HEK293 (cell line): Measurements from ENCODE around the gene GDPD5.

Source experiments
- CTCF ChIA-PET: fragments of 350-600 bp; formaldehyde crosslinking; extraction: SDS; loops from one replicate; lab custom pipeline; 2021; ENCODE audit warnings: antibody characterized with exemption; lab: Yijun Ruan, JAX
- POLR2A ChIA-PET: fragments of 300-600 bp; formaldehyde crosslinking; extraction: SDS; loops from one replicate; lab custom pipeline; 2020; ENCODE audit warnings: antibody characterized with exemption, inconsistent platforms; lab: Yijun Ruan, JAX
- H3K27ac ChIP-seq: fragments of 200-500 bp; sonication (Bioruptor generic); 2 replicates; pipeline ENCODE4 v1.5.1; 2014; ENCODE audit warnings: low read depth, low read length, control low read depth, inconsistent platforms; ENCODE audit errors: extremely low read depth
- H3K36me3 ChIP-seq, 2 experiments: fragments of 200-500 bp in 1 of 2; sonication (Bioruptor generic) in 1 of 2; 1 replicate in 1 of 2; 2 replicates in 1 of 2; pipeline ENCODE4 v1.5.1; 2014 to 2017; ENCODE audit warnings: inconsistent platforms in 2 of 2, low read length in 2 of 2; ENCODE audit not compliant: control insufficient read depth in 2 of 2, insufficient read depth in 1 of 2
- H3K4me1 ChIP-seq: fragments of 200-500 bp; sonication (Bioruptor generic); 2 replicates; pipeline ENCODE4 v1.5.1; 2014; ENCODE audit warnings: mild to moderate bottlenecking, low read length, inconsistent platforms; ENCODE audit not compliant: control insufficient read depth, insufficient read depth
- H3K4me3 ChIP-seq: 2 replicates; pipeline ENCODE4 v1.5.1; 2011; ENCODE audit warnings: low read depth, mild to moderate bottlenecking, control low read depth, low read length, moderate library complexity
- H3K9me3 ChIP-seq: fragments of 200-500 bp; sonication (Bioruptor generic); 2 replicates; pipeline ENCODE4 v1.5.1; 2014; ENCODE audit warnings: low read depth, low read length, inconsistent platforms; ENCODE audit not compliant: control insufficient read depth, insufficient read depth
- GLIS1 ChIP-seq: fragments of 450-650 bp; formaldehyde crosslinking; IDR thresholded peaks from 2 replicates; pipeline ENCODE4 v1.5.1; 2016; ENCODE audit warnings: missing biosample characterization, missing genetic modification characterization
- GLIS2 ChIP-seq: fragments of 450-650 bp; formaldehyde crosslinking; IDR thresholded peaks from 2 replicates; pipeline ENCODE4 v1.5.1; 2016; ENCODE audit warnings: missing biosample characterization, missing genetic modification characterization
- TCF7L2 ChIP-seq: IDR thresholded peaks from 2 replicates; pipeline ENCODE4 v1.6.1; 2011; ENCODE audit warnings: low read depth, mild to moderate bottlenecking, inconsistent platforms, low read length, moderate library complexity, borderline replicate concordance
- ZBTB21 ChIP-seq: fragments of 450-650 bp; formaldehyde crosslinking; IDR thresholded peaks from 2 replicates; pipeline ENCODE4 v1.5.1; 2017; ENCODE audit warnings: missing biosample characterization, missing genetic modification characterization
- ZBTB8A ChIP-seq: fragments of 450-650 bp; formaldehyde crosslinking; IDR thresholded peaks from 2 replicates; pipeline ENCODE4 v1.5.1; 2016; ENCODE audit warnings: missing biosample characterization, missing genetic modification characterization
- ZFP37 ChIP-seq: fragments of 450-650 bp; formaldehyde crosslinking; IDR thresholded peaks from 2 replicates; pipeline ENCODE4 v1.5.1; 2016; ENCODE audit warnings: missing biosample characterization, missing genetic modification characterization
- ZNF112 ChIP-seq: fragments of 450-650 bp; formaldehyde crosslinking; IDR thresholded peaks from 2 replicates; pipeline ENCODE4 v1.5.0; 2017; ENCODE audit warnings: missing biosample characterization, missing genetic modification characterization
- ZNF138 ChIP-seq: fragments of 450-650 bp; formaldehyde crosslinking; IDR thresholded peaks from 2 replicates; pipeline ENCODE4 v1.5.1; 2016; ENCODE audit warnings: missing biosample characterization, missing genetic modification characterization, borderline replicate concordance
- ZNF175 ChIP-seq: fragments of 450-650 bp; formaldehyde crosslinking; IDR thresholded peaks from 2 replicates; pipeline ENCODE4 v1.5.1; 2016; ENCODE audit warnings: missing biosample characterization, missing genetic modification characterization
- ZNF211 ChIP-seq: fragments of 450-650 bp; formaldehyde crosslinking; IDR thresholded peaks from 2 replicates; pipeline ENCODE4 v1.5.1; 2016; ENCODE audit warnings: low read depth, missing biosample characterization, missing genetic modification characterization
- ZNF214 ChIP-seq: fragments of 450-650 bp; formaldehyde crosslinking; IDR thresholded peaks from 2 replicates; pipeline ENCODE4 v1.5.1; 2017; ENCODE audit warnings: missing biosample characterization, mild to moderate bottlenecking, missing genetic modification characterization, borderline replicate concordance
- ZNF239 ChIP-seq: fragments of 450-650 bp; formaldehyde crosslinking; IDR thresholded peaks from 2 replicates; pipeline ENCODE4 v1.5.1; 2016; ENCODE audit warnings: missing biosample characterization, missing genetic modification characterization
- ZNF292 ChIP-seq: fragments of 450-650 bp; formaldehyde crosslinking; IDR thresholded peaks from 2 replicates; pipeline ENCODE4 v1.5.1; 2016; ENCODE audit warnings: low read depth, missing biosample characterization, missing genetic modification characterization, borderline replicate concordance
- ZNF37A ChIP-seq: fragments of 450-650 bp; IDR thresholded peaks from 2 replicates; pipeline ENCODE4 v1.5.1; 2018; ENCODE audit warnings: missing biosample characterization, missing genetic modification characterization
- ZNF394 ChIP-seq: fragments of 450-650 bp; formaldehyde crosslinking; IDR thresholded peaks from 2 replicates; pipeline ENCODE4 v1.5.1; 2016; ENCODE audit warnings: missing biosample characterization, missing genetic modification characterization, mild to moderate bottlenecking, moderate library complexity, borderline replicate concordance
- ZNF514 ChIP-seq: fragments of 450-650 bp; formaldehyde crosslinking; IDR thresholded peaks from 2 replicates; pipeline ENCODE4 v1.5.1; 2016; ENCODE audit warnings: missing biosample characterization, missing genetic modification characterization
- ZNF561 ChIP-seq: fragments of 450-650 bp; IDR thresholded peaks from 2 replicates; pipeline ENCODE4 v1.5.1; 2018; ENCODE audit warnings: missing biosample characterization, missing genetic modification characterization, borderline replicate concordance
- ZNF654 ChIP-seq: fragments of 450-650 bp; formaldehyde crosslinking; IDR thresholded peaks from 2 replicates; pipeline ENCODE4 v1.5.1; 2016; ENCODE audit warnings: low read depth, missing biosample characterization, missing genetic modification characterization
- ZNF747 ChIP-seq: fragments of 450-650 bp; formaldehyde crosslinking; IDR thresholded peaks from 2 replicates; pipeline ENCODE4 v1.5.1; 2016; ENCODE audit warnings: missing biosample characterization, missing genetic modification characterization
- ZNF837 ChIP-seq: fragments of 450-650 bp; formaldehyde crosslinking; IDR thresholded peaks from 2 replicates; pipeline ENCODE4 v1.5.1; 2016; ENCODE audit warnings: missing biosample characterization, missing genetic modification characterization
- TF ChIP-seq, protein P1 (sequence below): fragments of 450-650 bp; formaldehyde crosslinking; IDR thresholded peaks from 2 replicates; pipeline ENCODE4 v1.5.1; 2017; ENCODE audit warnings: missing biosample characterization, missing genetic modification characterization
- TF ChIP-seq, protein P2 (sequence below): fragments of 450-650 bp; formaldehyde crosslinking; IDR thresholded peaks from 2 replicates; pipeline ENCODE4 v1.5.1; 2016; ENCODE audit warnings: missing biosample characterization, missing genetic modification characterization

Gene GDPD5

GRCh38 chr11:75495749-75496304 is 29.9 kb downstream of the GDPD5 start:
- Histone ChIP-seq H3K27ac (no peak overlapping the region), H3K36me3 (no peaks in the 10 kb centered on the region), H3K4me1 (no peaks in the 10 kb centered on the region), H3K9me3 (no peaks in the 10 kb centered on the region), H3K4me3 (no peak overlapping the region)
- POLR2A ChIA-PET, result no interaction called here
- 0 out of 2 replicates have a peak, but pooled peaks have one; percentile 13 for TF ChIP-seq GLIS1 (tag by site-specific recombination)
- no peak for TF ChIP-seq ZNF514
- CTCF ChIA-PET, result interaction anchor here (0.7 to 1.3 kb wide), 2 partner anchors 33 to 52 kb away, joined by 3 to 4 read pairs; no protein-coding TSS in a partner anchor

- no peaks in the 10 kb centered on the region for H3K4me1 ChIP-seq
- no peaks in the 10 kb centered on the region for H3K9me3 ChIP-seq
- ChIA-PET POLR2A (interaction anchor here (0.7 kb wide), 1 partner anchor 221 kb away, joined by 3 read pairs; no protein-coding TSS in a partner anchor), CTCF (interaction anchor here (0.6 to 1.1 kb wide), 2 partner anchors 42 to 144 kb away, joined by 3 to 5 read pairs; no protein-coding TSS in a partner anchor)
- H3K4me3 ChIP-seq, result no peak overlapping the region
- H3K27ac ChIP-seq, result no peak overlapping the region
- TF ChIP-seq ZNF175 (no peak), ZNF654 (tag by site-specific recombination) (no peak), ZNF837 (tag by site-specific recombination) (no peak), ZNF37A (tag by site-specific recombination) (no peak), ZNF214 (tag by site-specific recombination) (no peak), ZFP37 (tag by site-specific recombination) (no peak), GLIS2 (tag by site-specific recombination) (no peak), ZNF211 (tag by site-specific recombination) (no peak), ZNF138 (no peak), ZNF112 (tag by site-specific recombination) (no peak), TCF7L2 (no peak), ZNF239 (tag by site-specific recombination) (no peak), ZNF561 (tag by site-specific recombination) (no peak), ZBTB8A (tag by site-specific recombination) (no peak), ZNF747 (tag by site-specific recombination) (no peak), ZBTB21 (tag by site-specific recombination) (no peak), ZNF394 (tag by site-specific recombination) (no peak), ZNF292 (tag by site-specific recombination) (no peak)
- TF ChIP-seq, protein P1, sequence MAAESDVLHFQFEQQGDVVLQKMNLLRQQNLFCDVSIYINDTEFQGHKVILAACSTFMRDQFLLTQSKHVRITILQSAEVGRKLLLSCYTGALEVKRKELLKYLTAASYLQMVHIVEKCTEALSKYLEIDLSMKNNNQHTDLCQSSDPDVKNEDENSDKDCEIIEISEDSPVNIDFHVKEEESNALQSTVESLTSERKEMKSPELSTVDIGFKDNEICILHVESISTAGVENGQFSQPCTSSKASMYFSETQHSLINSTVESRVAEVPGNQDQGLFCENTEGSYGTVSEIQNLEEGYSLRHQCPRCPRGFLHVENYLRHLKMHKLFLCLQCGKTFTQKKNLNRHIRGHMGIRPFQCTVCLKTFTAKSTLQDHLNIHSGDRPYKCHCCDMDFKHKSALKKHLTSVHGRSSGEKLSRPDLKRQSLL (tag by site-specific recombination), result no peak
- TF ChIP-seq, protein P2, sequence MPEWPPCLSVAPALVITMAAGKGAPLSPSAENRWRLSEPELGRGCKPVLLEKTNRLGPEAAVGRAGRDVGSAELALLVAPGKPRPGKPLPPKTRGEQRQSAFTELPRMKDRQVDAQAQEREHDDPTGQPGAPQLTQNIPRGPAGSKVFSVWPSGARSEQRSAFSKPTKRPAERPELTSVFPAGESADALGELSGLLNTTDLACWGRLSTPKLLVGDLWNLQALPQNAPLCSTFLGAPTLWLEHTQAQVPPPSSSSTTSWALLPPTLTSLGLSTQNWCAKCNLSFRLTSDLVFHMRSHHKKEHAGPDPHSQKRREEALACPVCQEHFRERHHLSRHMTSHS (tag by site-specific recombination), result no peak
- no peaks in the 10 kb centered on the region for H3K36me3 ChIP-seq
Measured at GRCh38 chr11:75493626-75494025, 32.1 kb downstream of the GDPD5 start.
